Thoracic aorta (tissue), 2 donors: ENCODE results near the gene MYL6B. TPM values are rescaled to one million over a fixed set of nuclear protein-coding genes. Genes with fewer than 3 reads are reported as not detected.
A peak's percentile ranks its signal among the peaks of the same experiment; 100 is the strongest.

Experiments
- ATAC-seq: fragments of 150-250 bp; one replicate; pipeline ENCODE4 v1.8.0; 2017; ENCODE audit warnings: low read depth; ENCODE audit not compliant: insufficient number of reproducible peaks, low FRiP score
- DNase-seq: peaks from one replicate; pipeline ENCODE4 v3.0.0-alpha.2; 2020; ENCODE audit warnings: low spot score
- H3K27ac ChIP-seq, 2 donors: fragments of 200-600 bp; sonication (generic); 1 replicate in 1 of 2; 2 replicates in 1 of 2; pipeline ENCODE4 v1.5.1; 2016; ENCODE audit warnings: mild to moderate bottlenecking in 2 of 2, moderate library complexity in 2 of 2
- H3K27me3 ChIP-seq: fragments of 200-600 bp; sonication (generic); replicated peaks from 2 replicates; pipeline ENCODE4 v1.6.0; 2016; ENCODE audit warnings: mild to moderate bottlenecking; ENCODE audit not compliant: insufficient read depth
- H3K36me3 ChIP-seq: fragments of 200-600 bp; sonication (generic); one replicate; pipeline ENCODE4 v1.5.1; 2016
- H3K4me1 ChIP-seq, 2 donors: fragments of 200-600 bp; sonication (generic); 1 replicate in 1 of 2; 2 replicates in 1 of 2; pipeline versions ENCODE4 v1.5.1 to v1.6.0; 2016; ENCODE audit warnings: low read depth in 2 of 2, mild to moderate bottlenecking in 1 of 2; ENCODE audit not compliant: control insufficient read depth in 1 of 2
- H3K4me3 ChIP-seq: fragments of 200-600 bp; sonication (generic); 2 replicates; pipeline ENCODE4 v1.5.1; 2016; ENCODE audit warnings: mild to moderate bottlenecking
- H3K9me3 ChIP-seq: fragments of 200-600 bp; sonication (generic); 2 replicates; pipeline ENCODE4 v1.5.1; 2016
- CTCF ChIP-seq: fragments of 200-600 bp; sonication (generic); IDR thresholded peaks from one replicate; pipeline ENCODE4 v1.5.1; 2019; ENCODE audit warnings: antibody characterized with exemption
- total RNA-seq, 2 donors: library from RNA; depleted of rRNA; stranded (reverse); fragments of >200 nt; gene quantifications; one replicate each; pipeline versions ENCODE4 v1.1.0 to v1.2.3, GENCODE V29; 2016

The MYL6B gene
- 10 to 100 TPM; 17.1 to 19.1 TPM for total RNA-seq

GRCh38 chr12:56152132-56152755, at the start of gene MYL6B:
MYL6B (plus strand) TSS chr12:56152587; CDS start chr12:56153919, 1,332 bp downstream.
- peak; percentile 83 for DNase-seq
- Histone ChIP-seq H3K27ac (peak within 1 kb of the TSS; percentile 88 to 92), H3K9me3 (no peaks in the 10 kb centered on the region), H3K4me3 (peak within 1 kb of the TSS; percentile 87), H3K27me3 (no peaks in the 10 kb centered on the region), H3K4me1 (peaks cover 14 to 28% of the 10 kb centered on the region in 2 donors), H3K36me3 (no peaks in the 10 kb centered on the region)
- TF ChIP-seq CTCF, result no peak
- peak; percentile 87 for ATAC-seq

- Histone ChIP-seq H3K9me3 (no peaks in the 10 kb centered on the region), H3K36me3 (peaks cover 8% of the 10 kb centered on the region), H3K4me3 (no peak overlapping the region), H3K4me1 (peaks cover 5 to 26% of the 10 kb centered on the region in 2 donors), H3K27me3 (no peaks in the 10 kb centered on the region), H3K27ac (no peak overlapping the region)
- DNase-seq (no peak), ATAC-seq (no peak)
- no peak for TF ChIP-seq CTCF
These were observed 49.7 kb upstream of the MYL6B start for GRCh38 chr12:56102683-56103065.

GRCh38 chr12:56103066-56103711, 49.2 kb upstream of the MYL6B start:
- TF ChIP-seq CTCF, result no peak
- H3K27ac ChIP-seq, result peak overlapping the region; percentile 73 to 86
- H3K4me3 ChIP-seq, result peak overlapping the region; percentile 90
- H3K27me3 ChIP-seq, result no peaks in the 10 kb centered on the region
- DNase-seq, result no peak
- peaks cover 5 to 26% of the 10 kb centered on the region in 2 donors for H3K4me1 ChIP-seq
- H3K9me3 ChIP-seq, result no peaks in the 10 kb centered on the region
- no peak for ATAC-seq
- peaks cover 13% of the 10 kb centered on the region for H3K36me3 ChIP-seq

GRCh38 chr12:56103823-56104108, 48.6 kb upstream of the MYL6B start:
- peak overlapping the region; percentile 90 for H3K4me3 ChIP-seq
- no peaks in the 10 kb centered on the region for H3K9me3 ChIP-seq
- ATAC-seq, result peak; percentile 4
- no peak for DNase-seq
- peak overlapping the region; percentile 73 to 86 for H3K27ac ChIP-seq
- H3K27me3 ChIP-seq, result no peaks in the 10 kb centered on the region
- no peak for TF ChIP-seq CTCF
- H3K36me3 ChIP-seq, result peaks cover 14% of the 10 kb centered on the region
- peaks cover 5 to 26% of the 10 kb centered on the region in 2 donors for H3K4me1 ChIP-seq

- no peak for TF ChIP-seq CTCF
- peaks cover 17% of the 10 kb centered on the region for H3K36me3 ChIP-seq
- peak within 1 kb of the TSS; percentile 80 to 86 for H3K27ac ChIP-seq
- peak; percentile 91 for ATAC-seq
- H3K27me3 ChIP-seq, result no peaks in the 10 kb centered on the region
- DNase-seq, result peak; percentile 90
- H3K4me1 ChIP-seq, result peaks cover 5 to 26% of the 10 kb centered on the region in 2 donors
- peak within 1 kb of the TSS; percentile 90 for H3K4me3 ChIP-seq
- H3K9me3 ChIP-seq, result no peaks in the 10 kb centered on the region
These were observed 48.1 kb upstream of the MYL6B start, which contains the start of gene PA2G4 for GRCh38 chr12:56104109-56104814. PA2G4 (plus strand) TSS chr12:56104559; CDS start chr12:56104738, 179 bp downstream.
